Esophagus (tissue), 2 donors: ENCODE data around the gene POLK. TPM values are rescaled to one million over a fixed set of nuclear protein-coding genes. Genes with fewer than 3 reads are reported as not detected.

Experiments
- H3K27ac ChIP-seq, 2 donors: one replicate each; pipeline ENCODE4 v1.5.1; 2013; ENCODE audit warnings: low read depth in 2 of 2, mild to moderate bottlenecking in 2 of 2, inconsistent platforms in 1 of 2, low read length in 1 of 2, moderate library complexity in 1 of 2
- H3K27me3 ChIP-seq, 2 donors: one replicate each; pipeline ENCODE4 v1.6.1; 2013; ENCODE audit warnings: low read length in 2 of 2, control low read depth in 1 of 2, mild to moderate bottlenecking in 1 of 2; ENCODE audit not compliant: insufficient read depth in 2 of 2, control insufficient read depth in 1 of 2
- H3K36me3 ChIP-seq, 2 donors: one replicate each; pipeline ENCODE4 v1.6.1; 2013; ENCODE audit warnings: low read length in 1 of 2; ENCODE audit not compliant: control insufficient read depth in 2 of 2, insufficient read depth in 2 of 2
- H3K4me1 ChIP-seq, 2 donors: one replicate each; pipeline ENCODE4 v1.6.1; 2013; ENCODE audit warnings: low read length in 1 of 2; ENCODE audit not compliant: control insufficient read depth in 2 of 2, insufficient read depth in 2 of 2
- H3K4me3 ChIP-seq, 2 donors: one replicate each; pipeline ENCODE4 v1.5.1; 2013; ENCODE audit warnings: low read length in 2 of 2, mild to moderate bottlenecking in 2 of 2, low read depth in 1 of 2, moderate library complexity in 1 of 2
- H3K9me3 ChIP-seq, 2 donors: one replicate each; pipeline ENCODE4 v1.6.1; 2013; ENCODE audit warnings: mild to moderate bottlenecking in 2 of 2, low read depth in 1 of 2, low read length in 1 of 2, moderate library complexity in 1 of 2; ENCODE audit not compliant: control insufficient read depth in 2 of 2, insufficient read depth in 1 of 2
- WGBS, 2 donors: extraction: QIAGEN DNeasy Blood & Tissue Kit; methylation state at CpG; one replicate each; pipeline ENCODE4 v1.1.7; 2013; 5-methylcytosine and 5-hydroxymethylcytosine counted together
- polyA plus RNA-seq, 2 donors: library from polyadenylated mRNA; stranded (reverse); fragments of 200-250 nt; gene quantifications; one replicate each; pipeline ENCODE4 v1.2.3, GENCODE V29; 2013
- donor health status: healthy with polysubstance abuse.
- donor health status: Bipolar disorder and iron deficiency.

The POLK gene
- polyA plus RNA-seq, 2 donors: 3.2 to 3.5 TPM

DNA sequence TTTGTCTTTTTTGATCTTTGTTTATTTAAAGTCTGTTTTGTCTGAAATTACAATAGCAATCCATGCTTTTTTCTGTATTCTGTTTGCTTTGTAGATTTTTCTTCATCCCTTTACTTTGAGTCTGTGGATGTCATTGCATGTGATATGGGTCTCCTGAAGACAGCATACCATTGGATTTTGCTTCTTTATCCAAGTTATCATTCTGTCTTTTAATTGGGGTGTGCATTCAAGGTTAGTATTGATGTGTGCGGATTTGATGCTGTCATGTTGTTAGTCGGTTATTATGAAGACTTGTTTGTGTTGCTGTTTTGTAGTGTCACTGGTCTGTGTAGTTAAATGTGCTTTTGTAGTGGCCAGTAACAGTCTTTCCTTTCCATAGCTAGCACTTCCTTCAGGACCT lies 23.0 kb downstream of the POLK start:
- Histone ChIP-seq H3K9me3 (no peaks in the 10 kb centered on the region), H3K27me3 (no peaks in the 10 kb centered on the region), H3K4me1 (peaks cover 6 to 7% of the 10 kb centered on the region in 2 donors), H3K36me3 (no peaks in the 10 kb centered on the region), H3K4me3 (no peak overlapping the region), H3K27ac (no peak overlapping the region)
- 96 to 98% methylated on average over 2 of the region's 2 CpGs for WGBS, 2 donors

DNA sequence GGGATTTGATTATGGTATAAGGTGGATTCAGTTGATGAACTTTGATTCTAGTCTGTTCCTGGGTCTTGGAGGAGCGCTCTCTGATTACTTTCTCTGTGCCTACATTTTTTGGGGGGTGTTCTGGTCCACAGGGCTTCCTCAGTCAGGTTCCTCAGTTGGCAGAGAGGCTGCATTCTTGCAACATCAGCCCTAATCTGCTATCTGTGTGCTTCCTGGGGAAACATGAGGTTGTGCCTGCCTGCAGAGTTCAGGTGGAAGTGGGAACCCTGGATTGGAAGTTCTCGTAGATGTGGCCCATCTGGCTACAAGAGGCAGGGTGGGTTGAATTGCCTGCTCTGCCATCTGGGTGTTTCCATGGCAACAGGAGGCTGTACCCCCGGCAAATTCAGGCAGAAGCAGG lies 24.5 kb downstream of the POLK start:
- Histone ChIP-seq H3K36me3 (no peaks in the 10 kb centered on the region), H3K4me1 (peaks cover 6 to 7% of the 10 kb centered on the region in 2 donors), H3K27ac (no peak overlapping the region), H3K4me3 (no peak overlapping the region), H3K9me3 (no peaks in the 10 kb centered on the region), H3K27me3 (no peaks in the 10 kb centered on the region)
- WGBS, 2 donors: 80 to 85% methylated on average over 3 of the region's 3 CpGs

DNA sequence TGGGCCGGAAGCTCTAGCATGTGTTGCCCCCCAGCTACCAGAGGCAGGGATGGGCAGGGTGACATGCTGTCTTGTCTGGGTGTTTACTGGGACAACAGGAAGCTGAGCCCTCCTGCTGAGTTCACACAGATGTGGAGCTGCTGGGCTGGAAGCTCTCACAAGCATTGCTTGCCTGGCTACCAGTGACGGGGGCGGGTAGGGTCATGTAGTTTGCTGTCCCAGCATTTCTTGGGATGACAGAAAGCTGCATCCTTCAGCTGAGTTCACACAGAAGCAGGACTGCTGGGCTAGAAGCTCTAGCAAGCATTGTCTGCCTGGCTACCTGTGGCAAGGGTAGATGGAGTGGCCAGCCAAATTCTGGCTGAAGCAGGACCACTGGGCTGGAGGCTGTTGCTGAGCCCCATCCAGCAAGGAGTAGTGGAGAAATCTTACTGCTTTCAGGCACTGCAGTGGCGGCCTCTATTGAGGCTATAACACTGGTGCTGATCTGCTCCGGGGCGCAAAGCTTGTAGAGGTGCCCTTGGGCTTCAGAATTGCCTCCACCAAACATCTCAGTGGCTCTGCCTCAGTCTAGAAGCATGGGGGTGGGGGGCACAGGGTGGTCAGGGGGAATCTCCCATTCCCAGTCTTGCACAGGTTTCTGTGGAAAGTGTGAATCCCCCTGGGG lies 25.1 kb downstream of the POLK start:
- Histone ChIP-seq H3K27ac (no peak overlapping the region), H3K4me1 (peaks cover 6 to 7% of the 10 kb centered on the region in 2 donors), H3K9me3 (no peaks in the 10 kb centered on the region), H3K27me3 (no peaks in the 10 kb centered on the region), H3K4me3 (no peak overlapping the region), H3K36me3 (no peaks in the 10 kb centered on the region)
- 91 to 93% methylated on average over 6 of the region's 6 CpGs for WGBS, 2 donors

DNA sequence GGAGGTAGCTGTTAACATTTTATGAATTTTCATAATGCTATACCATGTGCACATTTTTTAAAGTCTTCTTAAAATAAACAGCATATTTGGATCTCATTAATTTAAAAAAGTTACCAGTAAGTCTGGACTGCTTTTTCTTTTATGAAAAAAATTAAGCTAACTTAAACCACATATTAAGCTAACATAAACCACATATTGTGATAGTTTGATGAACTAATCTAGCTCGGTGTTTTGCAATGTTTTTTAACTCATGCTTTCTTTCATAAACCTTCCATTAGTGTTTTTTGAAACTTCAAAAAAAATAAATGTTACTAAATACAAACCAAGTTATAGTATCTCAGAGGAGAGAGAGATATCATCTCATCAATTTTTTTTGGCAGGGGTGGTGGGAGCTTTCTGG lies 26.5 kb downstream of the POLK start:
- H3K27ac ChIP-seq: no peak overlapping the region
- H3K36me3 ChIP-seq: no peaks in the 10 kb centered on the region
- 59 to 67% methylated on average over 1 of the region's 1 CpG for WGBS, 2 donors
- H3K9me3 ChIP-seq: no peaks in the 10 kb centered on the region
- H3K27me3 ChIP-seq: no peaks in the 10 kb centered on the region
- no peak overlapping the region for H3K4me3 ChIP-seq
- peaks cover 6 to 7% of the 10 kb centered on the region in 2 donors for H3K4me1 ChIP-seq

DNA sequence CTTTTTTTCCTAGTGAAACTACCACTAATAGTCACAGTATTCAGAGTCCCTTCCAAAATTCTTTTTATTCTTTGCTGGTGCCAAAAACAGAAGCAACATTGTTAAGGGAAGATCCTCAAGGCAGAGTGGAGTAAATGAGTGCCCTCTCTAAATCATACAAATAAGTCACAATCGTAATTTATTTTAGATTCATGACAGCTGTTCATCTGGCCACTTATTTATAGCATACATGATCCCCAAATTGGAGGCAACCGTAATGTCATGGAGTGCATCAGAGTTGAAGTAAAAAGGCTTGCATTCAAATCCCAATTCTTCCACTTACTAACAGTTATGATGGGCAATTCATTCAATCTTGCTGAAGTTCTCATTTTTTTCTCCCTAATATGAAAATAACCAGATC lies 33.4 kb downstream of the POLK start:
- no peaks in the 10 kb centered on the region for H3K27me3 ChIP-seq
- no peaks in the 10 kb centered on the region for H3K9me3 ChIP-seq
- no peaks in the 10 kb centered on the region for H3K36me3 ChIP-seq
- H3K27ac ChIP-seq: no peak overlapping the region
- H3K4me3 ChIP-seq: no peak overlapping the region
- 80 to 88% methylated on average over 2 of the region's 2 CpGs for WGBS, 2 donors
- no peaks in the 10 kb centered on the region for H3K4me1 ChIP-seq

DNA sequence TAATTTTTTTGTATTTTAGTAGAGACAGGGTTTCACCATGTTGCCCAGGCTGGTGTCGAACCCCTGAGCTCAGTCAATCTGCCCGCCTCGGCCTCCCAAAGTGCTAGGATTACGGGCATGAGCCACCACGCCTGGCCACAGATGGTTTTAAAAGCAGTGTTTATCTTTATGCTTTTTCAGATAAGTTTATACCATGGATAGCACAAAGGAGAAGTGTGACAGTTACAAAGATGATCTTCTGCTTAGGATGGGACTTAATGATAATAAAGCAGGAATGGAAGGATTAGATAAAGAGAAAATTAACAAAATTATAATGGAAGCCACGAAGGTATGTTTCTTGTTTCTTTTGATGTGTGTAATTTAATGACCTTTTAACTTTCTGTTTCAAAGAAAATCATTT lies 35.1 kb downstream of the POLK start:
- H3K4me3 ChIP-seq: no peak overlapping the region
- H3K27ac ChIP-seq: no peak overlapping the region
- H3K27me3 ChIP-seq: no peaks in the 10 kb centered on the region
- no peaks in the 10 kb centered on the region for H3K36me3 ChIP-seq
- 94% methylated on average over 6 of the region's 6 CpGs for WGBS, 2 donors
- H3K9me3 ChIP-seq: no peaks in the 10 kb centered on the region
- no peaks in the 10 kb centered on the region for H3K4me1 ChIP-seq

DNA sequence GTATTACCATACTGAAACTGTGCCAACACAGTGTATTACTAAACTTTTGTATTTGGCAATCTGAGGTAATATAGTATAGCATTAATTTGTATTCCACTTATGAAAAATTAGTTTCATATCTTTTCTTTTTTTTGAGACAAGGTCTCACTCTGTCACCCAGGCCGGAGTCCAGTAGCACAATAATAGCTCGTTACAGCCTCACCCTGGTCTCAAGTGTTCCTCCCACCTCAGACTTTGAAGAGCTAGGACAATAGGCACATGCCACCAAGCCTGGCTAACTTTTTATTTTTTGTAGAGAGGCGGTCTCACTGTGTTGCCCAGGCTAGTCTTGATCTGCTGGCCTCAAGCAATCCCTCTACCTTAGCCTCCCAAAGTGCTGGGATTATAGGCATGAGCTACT lies 36.1 kb downstream of the POLK start:
- no peaks in the 10 kb centered on the region for H3K9me3 ChIP-seq

DNA sequence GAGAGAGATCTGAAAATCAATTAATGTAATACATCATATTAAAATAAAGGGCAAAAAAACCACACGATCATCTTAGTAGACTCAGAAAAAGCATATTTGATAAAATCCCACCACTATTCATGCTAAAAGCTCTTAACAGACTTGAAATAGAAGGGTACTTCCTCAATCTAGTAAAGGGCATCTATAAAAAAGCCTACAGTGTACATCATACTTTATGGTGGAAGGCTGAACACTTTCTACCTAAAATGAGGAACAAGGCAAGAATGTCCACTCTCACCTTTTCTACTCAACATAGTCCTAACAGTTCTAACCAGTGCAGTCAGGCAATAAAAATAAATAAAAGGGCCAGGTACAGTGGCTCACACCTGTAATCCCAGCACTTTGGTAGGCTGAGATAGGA lies 38.9 kb downstream of the POLK start:
- Histone ChIP-seq H3K4me3 (no peak overlapping the region), H3K4me1 (no peaks in the 10 kb centered on the region), H3K36me3 (no peaks in the 10 kb centered on the region), H3K27ac (no peak overlapping the region), H3K27me3 (no peaks in the 10 kb centered on the region), H3K9me3 (no peaks in the 10 kb centered on the region)
- 98 to 100% methylated on average over 1 of the region's 1 CpG for WGBS, 2 donors

More for the DNA sequence above, 36.1 kb downstream of the POLK start:
- Histone ChIP-seq H3K27me3 (no peaks in the 10 kb centered on the region), H3K36me3 (no peaks in the 10 kb centered on the region), H3K4me3 (no peak overlapping the region), H3K27ac (no peak overlapping the region), H3K4me1 (no peaks in the 10 kb centered on the region)
- WGBS, 2 donors: 87 to 88% methylated on average over 3 of the region's 3 CpGs

DNA sequence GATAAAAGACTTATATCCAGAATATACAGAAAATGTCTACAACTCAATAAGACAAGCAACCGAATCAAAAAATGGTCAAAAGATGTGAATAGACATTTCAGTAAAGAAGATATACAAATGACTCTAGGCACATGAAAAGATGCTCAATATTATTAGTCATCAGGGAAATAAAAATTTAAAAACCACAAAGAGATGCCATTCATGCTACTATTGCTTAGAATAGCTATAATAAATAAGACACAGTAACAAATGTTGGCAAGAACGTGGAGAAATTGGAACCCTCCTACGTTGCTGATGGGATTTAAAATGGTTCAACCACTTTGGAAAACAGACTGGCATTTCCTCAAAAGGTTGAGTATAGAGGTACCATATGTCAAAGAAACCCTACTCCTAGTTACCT lies 39.8 kb downstream of the POLK start:
- no peak overlapping the region for H3K4me3 ChIP-seq

DNA sequence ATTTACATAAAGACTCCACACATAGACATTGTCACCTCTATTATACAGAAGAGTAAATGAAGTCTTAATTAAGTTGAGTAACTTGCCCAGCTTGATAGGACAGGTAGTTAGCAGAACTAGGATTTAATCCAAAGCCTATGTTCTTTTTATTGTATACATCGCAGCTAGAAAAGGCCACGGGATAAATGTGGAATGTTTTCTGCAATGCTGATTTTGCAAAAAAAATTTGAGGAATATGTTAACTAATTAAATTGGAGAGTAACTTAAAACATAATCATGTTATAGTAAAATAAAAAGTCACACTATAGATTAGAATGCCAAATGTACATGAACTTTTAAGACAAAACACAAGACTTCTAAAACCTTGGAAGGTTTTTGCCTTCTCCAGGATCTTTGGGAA lies 41.1 kb downstream of the POLK start:
- H3K36me3 ChIP-seq: no peaks in the 10 kb centered on the region
- 71 to 85% methylated on average over 2 of the region's 2 CpGs for WGBS, 2 donors

More for the DNA sequence above, 39.8 kb downstream of the POLK start:
- 88 to 95% methylated on average over 3 of the region's 3 CpGs for WGBS, 2 donors
- H3K36me3 ChIP-seq: no peaks in the 10 kb centered on the region
- no peaks in the 10 kb centered on the region for H3K27me3 ChIP-seq
- no peaks in the 10 kb centered on the region for H3K4me1 ChIP-seq
- no peaks in the 10 kb centered on the region for H3K9me3 ChIP-seq
- no peak overlapping the region for H3K27ac ChIP-seq

More for the DNA sequence above, 41.1 kb downstream of the POLK start:
- no peaks in the 10 kb centered on the region for H3K4me1 ChIP-seq
- no peak overlapping the region for H3K27ac ChIP-seq
- no peaks in the 10 kb centered on the region for H3K27me3 ChIP-seq
- H3K4me3 ChIP-seq: no peak overlapping the region
- peaks cover 0 to 3% of the 10 kb centered on the region in 2 donors for H3K9me3 ChIP-seq
